ENCODE data around the gene HAPLN3. TPM values are rescaled to one million over a fixed set of nuclear protein-coding genes. Genes with fewer than 3 reads are reported as not detected.
"Not testable (repeated sequence)": the region's sequence is repeated elsewhere in the genome, so short reads cannot be mapped to it uniquely, and the experiment has no call there.

Gene HAPLN3, protein sequence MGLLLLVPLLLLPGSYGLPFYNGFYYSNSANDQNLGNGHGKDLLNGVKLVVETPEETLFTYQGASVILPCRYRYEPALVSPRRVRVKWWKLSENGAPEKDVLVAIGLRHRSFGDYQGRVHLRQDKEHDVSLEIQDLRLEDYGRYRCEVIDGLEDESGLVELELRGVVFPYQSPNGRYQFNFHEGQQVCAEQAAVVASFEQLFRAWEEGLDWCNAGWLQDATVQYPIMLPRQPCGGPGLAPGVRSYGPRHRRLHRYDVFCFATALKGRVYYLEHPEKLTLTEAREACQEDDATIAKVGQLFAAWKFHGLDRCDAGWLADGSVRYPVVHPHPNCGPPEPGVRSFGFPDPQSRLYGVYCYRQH
- polyA plus RNA-seq (2013, experiment 1 of 2; ENCODE audit: insufficient read length): 13.6 TPM
- 14.4 TPM for polyA plus RNA-seq (2013, experiment 2 of 2; ENCODE audit: insufficient read length)

GRCh38 chr15:88894819-88895767, at the start of gene HAPLN3:
TSS of gene HAPLN3 (minus strand) at chr15:88895544. CDS start at chr15:88887298, 8,246 bp downstream.
- DNase-seq: peak; percentile 40

- no peak for DNase-seq
These were observed 44.8 kb upstream of the HAPLN3 start for GRCh38 chr15:88940110-88940675.

DNA sequence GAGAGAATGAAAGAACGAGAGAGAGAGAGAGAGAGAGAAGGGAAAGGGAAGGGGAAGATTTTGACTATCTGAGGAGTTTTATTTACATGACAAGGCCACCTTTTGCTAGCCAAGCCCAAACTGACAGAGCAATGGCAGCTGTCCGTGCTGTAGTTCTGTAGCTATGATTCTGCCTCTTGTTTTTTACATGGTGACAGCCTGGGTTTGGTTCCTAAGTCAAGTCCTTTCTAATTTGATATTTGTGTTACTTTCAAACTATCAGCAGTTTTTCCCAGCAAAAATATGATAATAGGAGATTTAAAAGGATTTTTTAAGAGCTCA, 44.1 kb upstream of the HAPLN3 start:
- DNase-seq: no peak

GRCh38 chr15:88938802-88939485, 43.6 kb upstream of the HAPLN3 start:
- DNase-seq: no peak

DNA sequence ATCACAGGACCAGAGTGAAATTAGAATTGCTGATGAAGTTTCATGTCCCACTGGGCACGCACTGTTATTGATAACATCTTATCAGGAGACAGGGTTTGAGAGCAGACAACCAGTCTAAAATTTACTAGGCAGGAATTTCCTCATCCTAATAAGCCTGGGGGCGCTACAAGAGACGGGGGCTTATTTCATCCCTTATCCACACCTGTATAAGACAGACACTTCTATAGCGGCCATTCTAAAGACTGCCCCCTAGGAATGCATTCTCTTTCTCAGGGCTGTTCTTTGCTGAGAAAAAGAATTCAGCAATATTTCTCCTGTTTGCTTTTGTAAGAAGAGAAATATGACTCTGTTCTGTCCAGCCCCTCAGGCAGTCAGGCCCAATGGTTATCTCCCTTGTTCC, 39.1 kb upstream of the HAPLN3 start:
- DNase-seq: not testable (repeated sequence)

- DNase-seq: no peak
These were observed 37.6 kb upstream of the HAPLN3 start for GRCh38 chr15:88932875-88933330.

- no peak for DNase-seq
These were observed 37.0 kb upstream of the HAPLN3 start for GRCh38 chr15:88932271-88932874.

- DNase-seq: no peak
These were observed 35.2 kb upstream of the HAPLN3 start for GRCh38 chr15:88930579-88930978.

- DNase-seq: peak; percentile 23
These were observed 34.2 kb upstream of the HAPLN3 start for GRCh38 chr15:88929358-88930098.

DNA sequence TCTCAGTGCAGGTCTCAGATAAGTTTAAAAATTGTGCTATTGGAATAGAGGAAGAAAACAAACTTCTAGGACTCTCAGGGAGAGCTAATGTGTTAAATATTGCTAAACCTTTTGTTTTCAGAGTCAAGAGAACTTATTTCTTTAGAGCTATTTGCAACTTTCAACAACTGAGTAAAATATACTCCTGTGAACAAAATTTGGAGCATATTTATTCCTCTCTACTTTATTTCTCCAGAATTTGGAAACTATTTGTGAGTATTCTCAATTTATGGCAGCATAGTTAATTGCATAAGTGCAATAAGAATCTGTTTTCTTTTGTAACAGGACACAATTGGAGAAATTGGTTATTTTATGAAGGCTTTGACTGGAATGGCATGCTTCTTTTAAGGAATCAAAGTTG, 32.8 kb upstream of the HAPLN3 start:
- not testable (repeated sequence) for DNase-seq

- DNase-seq: not testable (repeated sequence)
These were observed 30.3 kb upstream of the HAPLN3 start for GRCh38 chr15:88925648-88926047.

DNA sequence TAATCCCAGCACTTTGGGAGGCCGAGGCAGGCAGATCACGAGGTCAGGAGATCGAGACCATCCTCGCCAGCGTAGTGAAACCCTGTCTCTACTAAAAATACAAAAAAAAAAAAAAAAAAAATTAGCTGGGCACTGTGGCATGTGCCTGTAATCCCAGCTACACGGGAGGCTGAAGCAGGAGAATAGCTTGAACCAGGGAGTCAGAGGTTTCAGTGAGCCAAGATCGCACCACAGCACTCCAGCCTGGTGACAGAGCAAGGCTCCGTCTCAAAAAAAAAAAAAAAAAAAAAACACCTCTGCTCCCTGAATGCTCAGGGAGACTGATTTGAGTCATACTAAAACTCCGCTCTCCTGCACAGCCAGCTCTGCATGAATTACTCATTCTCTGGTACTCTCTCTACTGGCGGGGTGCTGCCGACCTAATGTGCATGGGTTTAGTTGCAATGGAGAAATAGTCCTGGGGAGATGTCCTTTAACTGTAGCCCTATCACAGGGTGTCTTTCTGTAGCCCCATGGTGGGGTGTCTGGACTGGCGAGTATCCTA, 25.6 kb upstream of the HAPLN3 start:
- peak; percentile 83 for DNase-seq

DNA sequence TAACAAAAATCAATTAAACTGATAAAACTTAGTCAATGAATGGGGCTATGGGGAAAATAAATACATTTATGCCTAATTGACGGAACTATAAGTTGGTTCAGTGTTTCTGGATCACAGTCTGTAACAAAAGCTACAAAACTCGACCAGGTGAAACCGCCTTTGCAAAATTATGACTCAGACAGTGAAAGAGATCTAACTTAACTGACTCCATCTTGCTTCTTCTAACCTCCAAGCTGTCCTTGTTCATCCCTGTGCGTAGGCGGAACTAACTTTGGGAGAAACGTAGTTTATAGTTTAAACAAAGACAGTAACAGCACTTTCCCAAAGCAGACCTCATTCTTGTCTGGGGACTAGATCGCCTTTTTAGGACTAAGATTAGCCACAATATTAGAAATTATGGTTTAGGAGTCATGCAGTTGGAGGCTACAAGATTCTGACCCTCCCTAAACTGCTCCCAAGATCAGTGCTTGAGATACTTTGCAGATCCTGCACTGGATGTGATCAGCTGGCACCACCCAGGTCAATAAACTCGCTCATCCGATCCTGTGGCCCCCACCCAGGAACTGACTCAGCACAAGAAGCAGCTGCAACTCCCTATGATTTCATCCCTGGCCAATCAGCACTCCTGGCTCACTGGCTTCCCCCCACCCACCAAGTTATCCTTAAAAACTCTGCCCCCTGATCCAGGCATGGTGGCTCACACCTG, 25.0 kb upstream of the HAPLN3 start:
- DNase-seq: peak; percentile 56

DNA sequence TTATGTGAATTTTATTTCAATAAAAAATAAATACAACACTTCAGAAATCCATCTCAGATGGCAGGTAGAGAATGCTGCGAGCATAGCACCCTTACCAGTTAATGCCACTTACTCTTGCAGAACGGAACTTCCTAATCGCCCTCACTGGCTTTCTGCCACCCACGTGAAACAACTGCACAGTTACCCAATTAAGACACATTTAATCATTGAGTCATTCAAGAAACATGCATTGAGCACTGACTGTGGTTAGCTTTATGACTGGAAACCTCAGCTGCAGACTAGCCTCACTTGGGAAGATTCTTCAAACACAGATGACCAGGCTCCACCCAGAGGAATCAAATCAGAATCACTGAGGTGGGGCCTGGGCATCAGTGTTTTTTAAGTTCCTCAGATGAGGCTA, 23.4 kb upstream of the HAPLN3 start:
- DNase-seq: peak; percentile 98

- no peak for DNase-seq
These were observed 22.4 kb upstream of the HAPLN3 start for GRCh38 chr15:88917760-88918159.

DNA sequence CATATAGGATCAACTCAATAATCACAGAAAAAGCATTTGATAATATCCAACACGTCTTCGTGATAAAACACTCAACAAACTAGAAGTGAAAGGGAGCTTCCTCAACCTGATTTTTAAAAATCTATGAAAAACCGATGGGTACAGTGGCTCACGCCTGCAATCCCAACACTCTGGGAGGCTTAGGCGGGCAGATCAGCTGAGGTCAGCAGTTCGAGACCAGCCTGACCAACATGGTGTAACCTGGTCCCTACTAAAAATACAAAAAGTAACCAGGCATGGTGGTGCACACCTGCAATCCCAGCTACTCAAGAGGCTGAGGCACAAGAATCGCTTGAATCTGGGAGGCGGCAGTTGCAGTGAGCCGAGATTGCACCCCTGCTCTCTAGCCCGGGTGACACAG, 20.0 kb upstream of the HAPLN3 start:
- no peak for DNase-seq

- DNase-seq: no peak
These were observed 18.5 kb upstream of the HAPLN3 start for GRCh38 chr15:88913850-88914169.

GRCh38 chr15:88913017-88913849, 17.9 kb upstream of the HAPLN3 start, which contains the start of gene MFGE8:
TSS of gene MFGE8 (minus strand) at chr15:88913379. CDS start at chr15:88913319, 60 bp downstream.
- peak; percentile 67 for DNase-seq

GRCh38 chr15:88912500-88912921, 17.2 kb upstream of the HAPLN3 start:
- peak; percentile 14 for DNase-seq
